Stimulated activated CD8-positive, alpha-beta memory T cell treated with anti-CD3 and anti-CD28 coated beads, Interleukin-4, amount 100 ng/mL, for 24 hours (primary cell): ENCODE results near the gene DNAJB9.

Experiments
- DNase-seq: peaks from one replicate; pipeline ENCODE4 v3.0.0-alpha.2; 2020; ENCODE audit warnings: low read depth

DNAJB9 gene

DNA sequence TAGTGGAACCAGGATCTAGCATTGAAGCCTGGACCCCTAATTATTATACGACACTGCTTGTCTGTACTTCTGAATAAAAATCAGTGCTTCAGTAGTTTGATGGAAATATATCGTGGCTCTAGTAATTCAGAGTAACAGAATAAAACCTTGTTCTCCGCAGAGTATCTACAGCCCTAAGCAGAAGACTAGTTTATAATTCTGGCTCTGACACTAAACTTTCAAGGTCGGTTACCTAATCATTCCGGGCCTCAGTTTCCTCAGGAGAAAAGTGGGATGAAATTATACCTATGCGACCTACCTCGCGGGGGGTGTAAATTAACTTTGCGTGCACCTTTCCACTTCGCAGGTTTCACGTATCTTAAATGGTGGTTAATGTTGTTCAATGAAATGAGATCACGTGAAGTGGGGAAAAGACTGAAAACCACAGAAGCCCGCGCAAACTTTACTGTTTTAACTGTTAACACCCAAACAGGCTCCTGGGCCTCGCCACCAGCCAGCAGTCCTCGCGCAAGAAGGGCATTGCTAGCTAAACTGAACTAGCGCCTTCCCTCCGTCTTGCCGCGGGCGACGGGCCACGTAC is 783 bp upstream of the DNAJB9 start:
- DNase-seq, result no peak

GRCh38 chr7:108570146-108570755 is 577 bp downstream of the DNAJB9 start:
- peak; percentile 16 for DNase-seq

DNA sequence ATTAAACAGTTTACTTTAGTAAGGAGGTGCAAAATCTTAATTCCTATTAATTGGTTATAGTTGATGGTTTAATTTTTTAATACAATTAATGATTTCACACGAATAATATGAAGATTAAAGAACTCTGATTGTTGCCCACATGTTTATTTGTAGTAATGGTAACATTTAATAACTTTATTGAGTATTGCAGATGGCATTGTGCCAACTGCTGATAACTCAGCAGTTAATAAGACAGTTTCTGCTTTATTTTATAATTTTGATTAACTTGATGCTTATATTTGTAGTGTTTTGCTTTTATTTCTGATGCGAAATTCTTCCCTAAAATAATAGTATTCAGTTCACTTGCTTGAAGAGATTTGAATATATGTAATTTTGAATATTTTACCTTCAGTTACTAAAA is 2.8 kb downstream of the DNAJB9 start:
- no peak for DNase-seq

DNA sequence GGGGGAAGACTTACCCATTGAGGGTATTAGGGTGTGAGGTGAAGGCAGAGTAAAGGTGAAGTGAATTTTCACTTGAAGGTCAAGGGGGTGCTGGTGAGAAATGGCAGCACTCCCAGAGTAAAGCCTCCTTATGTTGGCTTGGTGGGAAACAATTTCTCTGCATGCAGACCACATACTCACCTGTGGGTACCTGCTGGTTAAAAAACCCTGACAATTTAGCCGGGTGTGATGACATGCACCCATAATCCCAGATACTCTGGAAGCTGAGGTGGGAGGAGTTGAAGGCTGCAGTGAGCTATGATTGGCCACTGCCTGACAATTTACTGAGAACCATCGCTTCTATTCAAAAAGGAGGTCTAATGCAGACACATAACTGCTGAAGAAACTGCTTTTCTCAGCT is 5.5 kb downstream of the DNAJB9 start:
- no peak for DNase-seq

- no peak for DNase-seq
Measured at GRCh38 chr7:108576116-108576515, 6.4 kb downstream of the DNAJB9 start.

- DNase-seq, result no peak
Measured at GRCh38 chr7:108578937-108579336, 9.3 kb downstream of the DNAJB9 start.

GRCh38 chr7:108580298-108580697 is 10.6 kb downstream of the DNAJB9 start:
- DNase-seq, result no peak

DNA sequence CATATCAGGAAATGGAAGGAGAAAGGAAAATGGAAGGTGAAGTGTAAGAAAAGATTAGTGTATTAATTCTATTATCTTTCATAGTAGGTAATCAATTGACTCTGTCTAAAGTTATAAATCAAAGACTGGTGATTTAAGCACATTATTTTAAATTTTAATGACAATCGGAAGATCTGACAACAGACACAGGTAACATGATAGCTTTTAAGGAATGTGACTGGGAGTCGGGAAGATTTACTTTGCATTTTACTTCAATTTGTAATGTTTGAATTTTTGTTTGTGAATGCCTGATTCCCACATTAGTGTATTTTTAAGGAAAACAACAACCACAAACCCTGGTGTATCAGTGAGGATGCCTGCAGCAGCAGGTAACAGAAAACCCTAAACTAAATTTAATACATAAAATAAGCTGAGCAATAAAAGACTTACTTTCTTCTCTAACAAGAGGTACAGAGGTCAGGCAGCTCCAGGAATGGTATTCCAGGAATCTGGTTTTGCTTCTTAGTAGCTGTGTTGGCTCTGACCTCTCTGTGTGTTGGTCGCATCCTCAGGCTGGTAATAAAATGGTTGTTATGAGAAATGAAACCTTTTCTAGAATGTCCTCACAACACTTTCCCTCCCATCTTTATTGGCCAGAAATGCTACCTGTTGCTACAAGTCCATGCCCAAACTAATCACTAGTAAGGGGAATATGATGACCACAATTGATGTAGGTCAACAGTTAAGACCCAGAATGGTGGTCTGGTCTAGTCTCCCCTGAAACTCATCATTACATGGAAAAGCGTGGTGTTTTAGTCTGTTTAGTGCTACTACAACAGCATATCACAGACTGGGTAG is 12.2 kb downstream of the DNAJB9 start:
- no peak for DNase-seq

DNA sequence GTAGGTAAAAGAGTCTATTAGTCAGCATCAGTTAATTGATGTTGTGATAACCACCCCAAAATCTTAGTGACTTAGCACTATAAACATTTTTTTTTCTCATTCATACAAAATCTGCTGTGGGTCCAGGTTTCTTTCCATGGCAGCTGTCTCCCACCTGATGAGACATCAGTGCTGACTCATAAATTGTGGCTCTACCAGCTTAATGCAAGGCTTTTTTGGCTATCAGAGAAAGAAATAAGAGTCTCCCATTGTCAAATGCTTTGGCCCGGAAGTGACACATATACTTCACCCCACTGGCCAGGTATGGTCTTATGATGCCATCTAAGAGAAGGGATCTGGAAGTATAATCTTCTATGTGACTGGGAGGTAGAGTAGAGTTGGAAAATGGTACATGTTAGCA is 14.5 kb downstream of the DNAJB9 start:
- DNase-seq, result no peak

DNA sequence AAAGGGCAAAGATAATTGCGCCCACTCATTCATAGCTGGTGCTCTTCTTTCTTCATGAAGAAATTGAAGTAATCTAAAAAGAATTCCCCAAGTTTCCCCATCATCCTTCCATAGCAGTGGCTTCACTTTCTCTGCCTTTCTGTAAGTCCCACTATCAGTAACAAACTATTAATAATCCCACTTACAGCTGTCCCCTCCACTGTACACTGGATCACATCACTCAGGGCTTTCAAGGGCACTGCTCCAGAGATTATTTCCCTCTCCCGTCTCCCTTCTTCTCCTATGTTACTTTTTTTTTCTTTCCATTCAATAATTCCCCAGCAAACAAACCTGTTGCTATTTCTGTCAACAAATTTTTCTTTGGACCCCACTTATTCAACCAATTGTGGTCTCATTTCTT is 16.2 kb downstream of the DNAJB9 start:
- no peak for DNase-seq

- DNase-seq, result no peak
Measured at GRCh38 chr7:108586274-108586710, 16.6 kb downstream of the DNAJB9 start.

- DNase-seq, result no peak
Measured at GRCh38 chr7:108589199-108589598, 19.5 kb downstream of the DNAJB9 start.

DNA sequence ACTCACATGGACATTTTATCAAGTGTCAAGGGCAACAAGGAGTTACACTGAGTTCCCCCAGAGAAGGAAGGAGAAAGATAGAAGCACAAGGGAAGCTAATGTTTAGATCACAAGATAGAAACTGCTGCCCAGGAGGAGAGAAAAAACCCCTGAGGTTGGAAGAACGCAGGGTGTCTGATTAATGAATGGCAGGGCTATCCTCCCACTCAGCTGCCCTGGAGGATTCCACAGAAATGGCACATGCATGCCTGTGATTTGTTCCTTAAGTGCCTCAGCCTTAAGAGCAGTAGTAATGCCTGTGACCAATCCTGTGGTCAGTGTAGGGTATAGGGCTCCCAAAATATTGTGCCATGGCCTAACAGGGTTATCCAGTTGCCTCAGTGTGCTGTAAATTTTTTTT is 20.2 kb downstream of the DNAJB9 start:
- DNase-seq, result no peak

DNA sequence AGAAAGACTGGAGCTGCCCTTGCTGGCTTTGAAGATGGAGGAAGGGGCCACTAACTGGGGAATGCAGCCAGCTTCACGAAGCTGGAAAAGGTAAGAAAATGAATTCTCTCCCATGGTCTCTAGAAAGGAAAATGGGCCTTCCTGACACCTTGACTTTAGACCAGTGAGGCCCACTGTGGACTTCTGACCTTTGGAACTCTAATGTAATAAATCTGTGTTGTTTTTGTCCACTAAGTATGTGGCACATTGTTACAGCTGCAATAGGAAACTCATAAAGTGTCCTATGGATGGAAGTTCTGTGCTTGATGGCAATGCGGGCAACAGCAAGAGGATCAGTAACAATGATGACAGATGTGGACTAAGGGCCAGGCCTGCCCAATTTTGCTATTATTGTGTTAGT is 20.9 kb downstream of the DNAJB9 start:
- no peak for DNase-seq

GRCh38 chr7:108592646-108593201 is 23.1 kb downstream of the DNAJB9 start:
- no peak for DNase-seq

- DNase-seq, result no peak
Measured at GRCh38 chr7:108596560-108596959, 26.9 kb downstream of the DNAJB9 start.

GRCh38 chr7:108598153-108598552 is 28.5 kb downstream of the DNAJB9 start:
- no peak for DNase-seq

DNA sequence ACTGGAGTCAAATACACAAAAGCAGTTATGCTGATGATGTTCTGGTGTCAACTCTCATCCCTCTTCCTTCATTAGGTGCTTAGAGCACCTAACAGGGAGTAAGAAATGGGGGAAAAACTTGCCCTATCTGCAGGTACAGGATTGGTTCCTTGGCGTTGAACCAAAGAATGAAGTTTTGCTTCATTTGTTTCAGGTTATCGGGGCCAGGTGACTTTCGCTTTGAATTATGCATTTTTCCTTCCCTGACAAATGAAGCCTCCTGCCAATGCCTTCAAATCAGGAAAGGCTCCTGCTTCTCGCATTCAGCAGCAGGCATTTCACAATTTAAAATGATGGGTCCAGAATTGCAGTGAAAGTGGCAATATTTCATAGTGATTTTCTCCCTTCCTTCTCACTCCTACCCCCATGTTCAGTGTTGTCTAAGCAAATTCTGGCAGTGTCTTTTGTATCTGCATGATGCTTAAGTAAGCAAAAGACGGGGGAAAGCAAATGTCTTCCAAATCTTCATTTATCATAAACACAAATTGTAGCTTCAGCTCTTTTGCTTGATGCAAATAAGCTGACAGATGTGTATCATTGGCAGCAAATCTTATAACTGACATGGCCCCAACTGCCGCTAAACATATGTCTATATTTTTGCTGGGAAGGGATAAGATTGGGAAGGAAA is 29.4 kb downstream of the DNAJB9 start:
- DNase-seq, result no peak

GRCh38 chr7:108600399-108600798 is 30.7 kb downstream of the DNAJB9 start:
- DNase-seq, result no peak

- DNase-seq, result no peak
Measured at GRCh38 chr7:108603656-108604306, 34.1 kb downstream of the DNAJB9 start.

- DNase-seq, result no peak
Measured at GRCh38 chr7:108604307-108605077, 34.8 kb downstream of the DNAJB9 start.
